Mesodermal cell (in vitro differentiated cells): ENCODE measurements around the gene MARCHF6.

Source experiments
- H3K27ac ChIP-seq: 2 replicates; pipeline ENCODE4 v1.7.0; 2013; ENCODE audit warnings: mild to moderate bottlenecking, low read depth, low read length, moderate library complexity; ENCODE audit not compliant: severe bottlenecking
- H3K36me3 ChIP-seq: 2 replicates; pipeline ENCODE4 v1.7.1; 2013; ENCODE audit warnings: mild to moderate bottlenecking, low read length, moderate library complexity; ENCODE audit not compliant: control insufficient read depth, insufficient read depth
- H3K4me1 ChIP-seq: one replicate; pipeline ENCODE4 v1.7.1; 2013; ENCODE audit warnings: mild to moderate bottlenecking, low read length; ENCODE audit not compliant: insufficient read depth, control insufficient read depth, poor library complexity, severe bottlenecking
- H3K4me3 ChIP-seq: 2 replicates; pipeline ENCODE4 v1.7.0; 2013; ENCODE audit warnings: low read length, control low read depth, mild to moderate bottlenecking; ENCODE audit not compliant: insufficient read depth, poor library complexity, severe bottlenecking; ENCODE audit errors: extremely low read depth
- H3K9me3 ChIP-seq: 2 replicates; pipeline ENCODE4 v1.7.1; 2013; ENCODE audit warnings: mild to moderate bottlenecking, low read length, moderate library complexity; ENCODE audit not compliant: control insufficient read depth
- WGBS, 2 experiments: methylation state at CpG; one replicate each; pipeline ENCODE4 v1.1.5; 2013; ENCODE audit warnings: missing lambda C conversion rate in 2 of 2; ENCODE audit not compliant: insufficient coverage in 2 of 2; 5-methylcytosine and 5-hydroxymethylcytosine counted together

Gene MARCHF6

DNA sequence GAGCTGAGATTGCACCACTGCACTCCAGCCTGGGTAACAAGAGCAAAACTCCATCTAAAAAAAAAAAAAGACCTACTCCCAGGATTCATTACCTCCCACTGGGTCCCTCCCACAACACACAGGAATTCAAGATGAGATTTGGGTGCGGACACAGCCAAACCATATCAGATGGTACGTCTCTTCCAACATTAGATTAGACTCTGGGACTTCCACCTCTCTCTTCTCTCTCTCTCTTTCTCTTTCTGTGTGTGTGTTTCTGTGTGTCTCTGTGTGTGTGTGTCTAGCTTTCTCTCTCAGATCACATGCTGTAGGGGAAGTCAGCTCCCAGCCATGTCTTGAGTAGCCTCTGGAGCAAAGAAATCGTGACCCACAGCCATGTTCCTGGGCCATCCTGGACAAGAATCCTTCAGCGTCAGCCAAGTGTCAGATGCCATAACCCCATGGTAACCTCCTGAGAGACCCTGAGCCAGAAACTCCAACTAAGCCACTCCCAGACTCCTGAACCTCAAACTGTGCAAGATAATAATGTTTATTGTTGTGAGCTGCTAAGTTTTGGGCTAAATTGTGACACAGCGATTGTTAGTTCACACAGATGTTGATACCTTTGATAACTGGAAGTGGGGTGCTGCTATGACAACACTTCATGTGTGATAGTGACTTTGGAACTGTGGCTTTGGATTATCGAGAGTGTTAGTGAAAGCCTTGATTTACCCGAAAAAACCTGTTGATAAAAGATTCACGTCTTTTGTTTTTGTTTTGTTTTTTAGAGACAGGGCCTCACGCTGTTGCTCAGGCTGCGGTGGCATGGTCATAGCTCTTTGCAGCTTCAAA lies 41.7 kb upstream of the MARCHF6 start:
- no peak overlapping the region for H3K4me3 ChIP-seq
- no peak overlapping the region for H3K27ac ChIP-seq
- no peaks in the 10 kb centered on the region for H3K9me3 ChIP-seq
- H3K4me1 ChIP-seq: no peaks in the 10 kb centered on the region
- no peaks in the 10 kb centered on the region for H3K36me3 ChIP-seq
- 85 to 94% methylated on average over 8 to 9 of the region's 10 CpGs for WGBS, 2 experiments

DNA sequence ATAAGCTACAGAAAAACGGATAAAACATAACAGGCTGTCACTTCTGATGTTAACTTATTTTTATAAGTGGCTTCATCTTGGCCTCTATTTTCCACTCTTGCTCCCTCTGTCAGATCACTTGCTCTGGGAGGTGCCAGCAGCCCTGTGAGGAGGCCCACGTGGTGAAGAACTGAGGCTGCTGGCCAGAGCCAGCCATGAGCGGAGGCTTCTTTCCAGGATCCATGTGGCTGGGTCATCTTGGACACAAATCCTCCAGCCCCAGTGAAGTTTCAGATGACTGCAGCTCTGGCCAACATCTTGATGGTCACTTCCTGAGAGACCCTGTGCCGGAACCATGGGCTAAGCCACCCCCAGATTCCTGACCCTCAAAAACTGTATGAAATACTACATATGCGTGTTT lies 38.3 kb upstream of the MARCHF6 start:
- 75 to 86% methylated on average over 2 of the region's 5 CpGs for WGBS, 2 experiments
- Histone ChIP-seq H3K27ac (no peak overlapping the region), H3K9me3 (no peaks in the 10 kb centered on the region), H3K4me1 (no peaks in the 10 kb centered on the region), H3K4me3 (no peak overlapping the region), H3K36me3 (no peaks in the 10 kb centered on the region)

DNA sequence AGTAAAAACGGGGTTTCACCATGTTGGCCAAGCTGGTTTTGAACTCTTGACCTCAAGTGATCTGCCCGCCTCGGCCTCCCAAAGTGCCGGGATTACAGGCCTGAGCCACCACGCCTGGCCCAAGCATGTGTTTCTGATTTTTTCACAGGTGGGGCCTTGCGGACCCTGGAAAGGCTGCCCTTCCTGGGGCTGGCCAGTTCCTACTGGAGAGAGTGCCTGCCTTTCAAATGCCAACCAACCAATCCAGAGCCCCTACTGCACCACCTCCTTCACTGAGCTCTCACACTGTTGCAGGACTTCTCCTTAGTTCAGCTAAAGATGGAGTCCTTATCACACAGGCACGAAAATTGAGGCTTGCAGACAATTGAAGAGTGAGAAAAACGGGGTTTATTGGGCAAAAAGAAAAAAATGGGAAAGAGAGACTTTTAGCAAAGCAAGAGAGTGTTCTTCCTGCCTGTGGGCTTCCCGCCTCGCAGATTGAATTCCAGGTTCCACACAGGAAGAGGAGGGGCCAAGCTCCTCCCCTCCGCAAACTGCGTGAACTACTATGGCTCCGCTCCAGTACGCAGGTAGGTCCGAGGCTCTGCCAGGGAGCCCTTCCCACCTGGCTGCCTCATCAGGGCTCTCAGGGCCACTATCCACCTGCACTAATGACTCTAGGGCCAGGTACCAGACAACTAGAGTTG lies 37.5 kb upstream of the MARCHF6 start:
- Histone ChIP-seq H3K9me3 (no peaks in the 10 kb centered on the region), H3K27ac (no peak overlapping the region), H3K4me1 (no peaks in the 10 kb centered on the region), H3K4me3 (no peak overlapping the region), H3K36me3 (no peaks in the 10 kb centered on the region)
- WGBS, 2 experiments: 93 to 94% methylated on average over 15 of the region's 15 CpGs

DNA sequence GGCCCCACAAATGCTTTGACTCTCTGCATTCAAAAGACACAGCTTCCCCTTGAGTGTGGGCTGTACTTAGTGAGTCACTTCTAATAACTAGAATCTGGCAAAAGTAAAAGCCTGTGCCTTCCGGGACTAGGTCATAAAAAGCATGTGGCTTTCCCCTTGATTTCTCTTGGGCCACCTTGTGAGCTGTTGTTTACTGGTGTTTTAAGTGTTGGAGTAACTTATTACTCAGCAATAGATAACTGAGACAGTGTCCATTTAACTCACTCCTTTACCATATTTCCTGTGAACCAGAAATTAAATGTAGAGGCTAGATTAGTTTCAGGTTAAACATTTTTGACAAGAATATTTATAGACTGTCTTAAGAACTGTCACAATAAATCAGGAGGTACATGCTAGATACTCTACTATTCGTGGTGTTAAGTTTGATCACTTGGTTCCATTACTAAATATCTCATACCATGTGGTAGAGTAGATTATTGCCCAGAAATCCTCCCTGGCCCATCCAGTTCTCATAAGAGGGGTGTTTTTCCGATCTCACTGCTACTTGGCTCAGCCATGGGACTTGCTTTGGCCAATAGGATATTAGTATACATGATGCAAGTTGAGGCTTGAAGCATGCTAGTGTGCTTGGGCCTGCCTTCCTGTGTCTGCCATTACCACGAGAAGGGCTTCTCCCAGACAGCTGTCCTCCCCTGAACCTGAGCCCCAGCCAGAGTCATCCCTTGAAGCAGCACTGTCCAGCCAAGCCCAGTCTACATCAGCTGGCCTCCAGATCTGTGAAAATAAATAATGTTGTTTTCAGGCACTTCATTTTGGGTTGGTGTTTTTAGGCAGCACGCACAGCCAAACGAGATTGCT lies 35.4 kb upstream of the MARCHF6 start:
- H3K9me3 ChIP-seq: no peaks in the 10 kb centered on the region
- H3K4me3 ChIP-seq: no peak overlapping the region
- H3K27ac ChIP-seq: no peak overlapping the region
- H3K4me1 ChIP-seq: no peaks in the 10 kb centered on the region
- 91 to 96% methylated on average over 3 of the region's 6 CpGs for WGBS, 2 experiments
- no peaks in the 10 kb centered on the region for H3K36me3 ChIP-seq

DNA sequence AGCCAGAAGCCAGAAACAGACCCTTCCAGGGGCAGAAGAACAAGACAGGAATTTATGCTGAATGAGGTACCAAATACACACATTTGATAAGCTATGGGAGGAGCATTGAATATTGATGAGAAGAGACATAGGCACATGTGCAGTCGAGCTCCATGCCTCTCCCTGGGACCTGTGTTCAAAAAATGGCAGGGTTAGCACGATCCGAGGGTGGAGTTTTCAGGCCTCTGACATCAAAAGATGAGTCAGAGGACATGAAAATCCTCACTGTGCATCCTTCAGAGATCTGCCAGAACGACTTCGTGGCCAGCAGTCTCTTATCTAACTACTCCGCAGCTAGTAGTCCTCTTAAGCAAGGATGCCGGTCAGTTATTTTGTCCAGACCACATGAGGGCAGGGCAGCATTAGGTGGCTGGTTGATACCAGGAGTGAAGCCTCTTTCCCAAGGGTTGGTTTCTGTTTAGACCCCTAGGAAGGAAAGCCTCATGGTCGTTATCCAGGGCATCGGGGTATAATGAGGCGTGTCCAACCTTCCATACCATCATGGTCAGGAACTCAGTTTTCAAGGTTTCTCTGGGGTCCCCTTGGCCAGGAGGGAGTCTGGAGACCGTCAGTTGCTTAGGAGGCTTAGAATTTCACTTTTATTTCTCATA lies 34.2 kb upstream of the MARCHF6 start:
- 92 to 98% methylated on average over 8 to 11 of the region's 11 CpGs for WGBS, 2 experiments
- Histone ChIP-seq H3K27ac (no peak overlapping the region), H3K4me3 (no peak overlapping the region), H3K9me3 (no peaks in the 10 kb centered on the region), H3K4me1 (peaks cover 3% of the 10 kb centered on the region), H3K36me3 (no peaks in the 10 kb centered on the region)

DNA sequence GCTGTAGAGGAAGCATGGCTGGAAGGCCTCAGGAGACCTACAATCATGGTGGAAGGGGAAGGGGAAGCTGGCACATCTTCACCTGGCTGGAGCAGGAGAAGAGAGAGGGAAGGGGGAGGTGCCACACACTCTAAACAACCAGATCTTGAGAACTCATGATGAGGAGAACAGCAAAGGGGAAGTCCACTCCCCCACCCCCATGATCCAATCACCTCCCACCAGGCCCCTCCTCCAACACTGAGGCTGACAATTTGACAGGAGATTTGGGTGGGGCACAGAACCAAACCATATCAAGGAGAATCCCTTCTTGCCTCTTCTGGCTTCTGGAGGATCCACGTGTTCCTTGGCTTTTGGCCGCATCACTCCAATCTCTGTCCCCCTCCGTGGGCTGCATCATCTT lies 32.7 kb upstream of the MARCHF6 start:
- Histone ChIP-seq H3K27ac (no peak overlapping the region), H3K9me3 (no peaks in the 10 kb centered on the region), H3K4me1 (peaks cover 3% of the 10 kb centered on the region), H3K4me3 (no peak overlapping the region), H3K36me3 (no peaks in the 10 kb centered on the region)
- WGBS, 2 experiments: 63% methylated on average over 3 of the region's 3 CpGs

DNA sequence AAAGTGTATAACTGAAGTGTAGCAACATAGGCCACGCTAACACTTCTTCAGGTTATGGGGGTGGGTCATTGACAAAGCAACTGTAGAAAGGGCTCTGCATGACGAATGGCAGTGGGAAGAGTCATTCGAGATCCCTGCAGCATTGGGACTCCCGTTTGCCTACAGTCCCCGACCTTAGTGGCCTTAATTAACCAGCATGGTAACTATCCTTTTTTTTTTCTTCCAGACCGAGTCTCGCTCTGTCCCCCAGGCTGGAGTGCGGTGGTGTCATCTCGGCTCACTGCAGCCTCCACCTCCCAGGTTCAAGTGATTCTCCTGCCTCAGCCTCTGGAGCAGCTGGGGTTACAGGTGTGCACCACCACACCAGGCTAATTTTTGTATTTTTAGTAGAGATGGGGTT lies 31.6 kb upstream of the MARCHF6 start:
- WGBS, 2 experiments: 85 to 96% methylated on average over 5 to 9 of the region's 9 CpGs
- no peak overlapping the region for H3K27ac ChIP-seq
- no peaks in the 10 kb centered on the region for H3K36me3 ChIP-seq
- H3K4me3 ChIP-seq: no peak overlapping the region
- H3K4me1 ChIP-seq: peaks cover 3% of the 10 kb centered on the region
- H3K9me3 ChIP-seq: no peaks in the 10 kb centered on the region

DNA sequence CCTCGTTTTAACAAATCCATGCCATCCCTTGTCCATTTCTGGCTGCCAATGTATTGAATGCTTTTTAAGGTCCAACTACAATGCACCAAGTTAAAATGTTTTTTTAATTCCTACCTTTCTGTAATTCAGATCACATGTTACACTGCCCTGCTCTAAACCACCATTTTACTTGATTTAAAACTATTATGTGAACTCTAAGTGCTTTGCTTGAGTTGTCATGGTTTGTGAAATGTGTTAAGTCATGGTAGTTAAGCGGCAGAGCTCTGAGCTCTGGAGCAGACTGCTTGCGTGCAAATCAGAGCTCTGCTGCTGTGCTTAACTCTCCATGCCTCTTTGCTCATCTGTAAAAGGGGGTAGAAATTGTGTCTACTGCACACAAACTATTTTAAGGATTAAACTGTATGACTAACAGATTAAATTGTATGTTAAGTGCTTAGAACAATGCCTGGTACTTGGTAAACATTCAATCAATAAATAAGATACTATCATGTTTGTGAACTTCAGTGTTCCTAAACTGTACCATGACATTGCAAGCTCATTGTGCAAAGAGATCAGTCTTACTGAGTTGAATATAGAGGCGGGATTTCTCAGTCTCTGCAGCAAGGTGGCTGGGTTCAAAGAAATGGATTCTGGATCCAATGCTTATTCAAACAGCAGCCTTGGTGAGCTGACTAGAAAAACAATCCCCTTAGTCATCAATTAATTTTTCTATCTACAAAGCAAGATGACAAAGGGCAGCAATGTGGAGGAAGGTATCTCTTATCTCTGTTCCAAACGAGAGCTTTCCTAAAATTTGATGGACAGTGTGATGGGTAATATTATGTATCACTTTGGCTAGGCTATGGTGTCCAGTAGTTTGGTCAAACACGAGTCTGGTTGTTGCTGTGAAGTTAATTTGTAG lies 29.7 kb upstream of the MARCHF6 start:
- H3K36me3 ChIP-seq: no peaks in the 10 kb centered on the region
- WGBS, 2 experiments: 86 to 91% methylated on average over 3 to 4 of the region's 6 CpGs
- no peaks in the 10 kb centered on the region for H3K9me3 ChIP-seq
- H3K4me1 ChIP-seq: peaks cover 3% of the 10 kb centered on the region
- no peak overlapping the region for H3K27ac ChIP-seq
- H3K4me3 ChIP-seq: no peak overlapping the region

DNA sequence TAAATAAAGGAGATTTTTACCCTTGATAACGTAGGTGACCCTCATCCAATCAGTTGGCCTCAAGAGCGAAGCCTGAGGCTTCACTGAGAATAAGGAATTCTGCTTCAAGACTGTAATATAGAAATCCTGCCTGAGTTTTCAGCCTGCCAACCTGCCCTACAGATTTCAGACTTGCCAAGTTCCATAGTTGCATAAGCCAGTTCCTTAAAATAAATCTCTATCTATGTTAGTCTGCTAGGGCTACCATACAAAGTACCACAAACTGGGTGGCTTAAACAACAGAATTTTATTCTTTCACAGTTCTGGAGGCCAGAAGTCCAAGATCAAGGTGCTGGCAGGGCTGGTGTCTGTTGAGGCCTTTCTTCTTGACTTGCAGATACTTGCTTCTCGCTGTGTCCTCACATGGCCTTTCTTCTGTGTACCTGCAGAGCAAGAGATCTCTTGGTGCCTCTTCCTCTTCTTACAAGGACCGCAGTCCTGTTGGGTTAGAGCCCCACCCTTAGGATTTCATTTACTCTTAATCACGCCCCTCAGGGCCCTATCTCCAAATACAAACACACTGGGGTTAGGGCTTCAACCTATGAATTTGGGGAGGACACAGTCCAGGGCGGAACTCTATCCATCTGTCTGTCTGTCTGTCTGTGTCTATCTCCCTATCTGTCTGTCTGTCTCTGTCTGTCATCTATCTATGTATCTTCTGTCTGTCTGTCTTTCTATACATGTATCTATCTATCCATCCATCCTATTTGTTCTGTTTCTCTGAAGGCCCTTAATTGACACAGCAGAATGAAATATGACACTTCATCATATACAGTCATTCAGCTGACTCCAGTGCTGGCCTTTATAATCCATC lies 28.8 kb upstream of the MARCHF6 start:
- H3K36me3 ChIP-seq: no peaks in the 10 kb centered on the region
- H3K4me1 ChIP-seq: peaks cover 3% of the 10 kb centered on the region
- no peaks in the 10 kb centered on the region for H3K9me3 ChIP-seq
- H3K4me3 ChIP-seq: no peak overlapping the region
- no peak overlapping the region for H3K27ac ChIP-seq
- WGBS, 2 experiments: 88 to 94% methylated on average over 4 to 5 of the region's 6 CpGs
